Epithelial cell of proximal tubule (primary cell): ENCODE results near the gene MED7. TPM values are rescaled to one million over a fixed set of nuclear protein-coding genes. Genes with fewer than 3 reads are reported as not detected.
A peak's percentile ranks its signal among the peaks of the same experiment; 100 is the strongest.

Experiments used
- DNase-seq: peaks from one replicate; pipeline ENCODE4 v3.0.0-alpha.2; 2011; ENCODE audit warnings: low read depth
- H3K4me3 ChIP-seq: 2 replicates; pipeline ENCODE4 v1.5.1; 2011; ENCODE audit warnings: low read depth, mild to moderate bottlenecking, low read length
- total RNA-seq: library from RNA; depleted of rRNA; stranded (reverse); fragments of >200 nt; gene quantifications from 2 replicates; pipeline ENCODE4 v1.2.3, GENCODE V29; 2015
- TF ChIP-seq, protein P1 (sequence below): conservative IDR thresholded peaks from 2 replicates; pipeline ENCODE4 v1.5.1; 2012; ENCODE audit warnings: low read depth, mild to moderate bottlenecking, low read length

MED7 gene
- total RNA-seq, 1 donor from 2014 or later: 20.5 TPM

DNA sequence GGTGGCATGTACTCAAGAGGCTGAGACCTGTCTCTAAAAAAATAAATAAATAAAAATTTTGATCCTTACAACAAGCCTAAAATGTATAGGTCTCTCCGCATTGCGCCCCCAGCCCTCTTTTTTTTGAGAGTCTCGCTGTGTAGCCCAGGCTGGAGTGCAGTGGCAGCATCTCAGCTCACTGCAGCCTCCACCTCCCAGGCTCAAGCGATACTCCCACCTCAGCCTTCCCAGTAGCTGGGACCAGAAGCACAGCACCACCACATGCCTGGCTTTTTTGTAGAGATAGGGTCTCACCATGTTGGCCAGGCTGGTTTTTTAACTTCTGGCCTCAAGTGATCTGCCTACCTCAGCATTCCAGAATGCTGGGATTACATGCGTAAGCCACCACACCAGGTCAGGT is 25.6 kb upstream of the MED7 start:
- DNase-seq: no peak

DNA sequence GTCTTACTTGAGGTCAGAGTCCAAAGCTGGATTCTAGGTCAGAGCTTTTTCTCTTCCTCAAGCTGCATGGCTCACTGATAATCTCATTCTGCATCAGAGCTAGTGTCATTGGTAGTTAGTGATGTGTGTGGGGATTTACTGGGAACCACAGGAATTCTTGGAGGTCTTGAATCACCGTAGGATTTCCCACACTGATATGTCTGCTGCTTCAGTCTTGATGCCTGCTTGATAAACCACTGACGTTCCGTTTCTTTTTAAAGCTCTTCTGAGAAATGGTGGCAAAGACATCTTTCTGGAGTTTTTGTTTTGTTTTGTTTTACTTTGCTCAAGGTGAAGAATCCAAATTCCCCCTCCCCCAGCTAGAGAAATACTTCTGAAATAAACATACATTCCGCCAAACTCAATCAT is 24.6 kb upstream of the MED7 start:
- H3K4me3 ChIP-seq: no peak overlapping the region
- DNase-seq: peak; percentile 72
- TF ChIP-seq, protein P1, sequence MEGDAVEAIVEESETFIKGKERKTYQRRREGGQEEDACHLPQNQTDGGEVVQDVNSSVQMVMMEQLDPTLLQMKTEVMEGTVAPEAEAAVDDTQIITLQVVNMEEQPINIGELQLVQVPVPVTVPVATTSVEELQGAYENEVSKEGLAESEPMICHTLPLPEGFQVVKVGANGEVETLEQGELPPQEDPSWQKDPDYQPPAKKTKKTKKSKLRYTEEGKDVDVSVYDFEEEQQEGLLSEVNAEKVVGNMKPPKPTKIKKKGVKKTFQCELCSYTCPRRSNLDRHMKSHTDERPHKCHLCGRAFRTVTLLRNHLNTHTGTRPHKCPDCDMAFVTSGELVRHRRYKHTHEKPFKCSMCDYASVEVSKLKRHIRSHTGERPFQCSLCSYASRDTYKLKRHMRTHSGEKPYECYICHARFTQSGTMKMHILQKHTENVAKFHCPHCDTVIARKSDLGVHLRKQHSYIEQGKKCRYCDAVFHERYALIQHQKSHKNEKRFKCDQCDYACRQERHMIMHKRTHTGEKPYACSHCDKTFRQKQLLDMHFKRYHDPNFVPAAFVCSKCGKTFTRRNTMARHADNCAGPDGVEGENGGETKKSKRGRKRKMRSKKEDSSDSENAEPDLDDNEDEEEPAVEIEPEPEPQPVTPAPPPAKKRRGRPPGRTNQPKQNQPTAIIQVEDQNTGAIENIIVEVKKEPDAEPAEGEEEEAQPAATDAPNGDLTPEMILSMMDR: no peak

More for the DNA sequence above, 25.6 kb upstream of the MED7 start:
- H3K4me3 ChIP-seq: no peak overlapping the region
- TF ChIP-seq, protein P1: no peak

DNA sequence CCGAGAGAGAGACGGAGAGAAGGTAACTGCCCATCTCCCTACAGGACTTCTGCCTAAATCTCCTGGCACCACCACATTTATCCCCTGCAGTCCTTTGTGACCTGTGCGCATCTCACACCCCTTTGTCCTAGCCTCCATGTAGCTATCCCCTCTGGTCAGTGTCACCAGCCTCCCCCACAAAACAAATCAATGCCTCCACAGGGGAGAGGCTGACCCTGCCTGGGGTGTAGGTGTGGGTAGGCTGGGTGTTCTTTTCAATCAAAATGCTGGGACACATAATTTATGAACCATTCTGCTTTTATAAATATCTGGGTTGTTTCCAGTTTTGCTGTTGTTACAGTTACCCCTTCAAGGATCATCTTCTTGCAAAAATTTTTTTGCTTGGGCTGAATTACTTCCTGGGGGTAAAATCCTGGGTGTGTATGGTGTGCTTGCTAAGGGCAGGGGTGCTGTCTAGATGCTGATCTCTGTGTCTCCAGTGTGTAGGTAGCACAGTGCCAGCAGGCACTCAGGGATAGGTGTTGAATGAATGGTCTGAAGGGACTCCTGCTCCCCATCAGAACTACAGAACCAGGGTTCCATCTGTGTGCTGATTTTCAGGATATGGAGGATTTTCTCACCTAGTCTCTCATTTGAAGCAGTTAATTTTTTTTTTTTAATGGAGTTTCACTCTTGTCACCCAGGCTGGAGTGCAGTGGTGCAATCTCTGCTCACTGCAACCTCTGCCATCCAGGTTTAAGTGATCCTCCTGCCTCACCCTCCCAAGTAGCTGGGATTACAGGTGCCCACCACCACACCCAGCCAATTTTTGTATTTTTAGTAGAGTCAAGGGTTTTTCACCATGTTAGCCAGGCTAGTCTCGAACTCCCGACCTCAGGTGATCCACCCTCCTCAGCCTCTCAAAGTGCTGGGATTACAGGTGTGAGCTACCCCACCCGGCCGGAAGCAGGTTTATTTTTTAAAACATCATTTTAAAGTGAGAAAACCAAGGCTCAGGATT is 23.8 kb upstream of the MED7 start, which contains the start of gene GARIN3:
TSS of gene GARIN3 (minus strand) at position 51 of the 1,000 bp plus-strand sequence. CDS start 96 bp downstream, outside the sequence.
- no peak for DNase-seq
- H3K4me3 ChIP-seq: no peak within 1 kb of the TSS
- TF ChIP-seq, protein P1: no peak

DNA sequence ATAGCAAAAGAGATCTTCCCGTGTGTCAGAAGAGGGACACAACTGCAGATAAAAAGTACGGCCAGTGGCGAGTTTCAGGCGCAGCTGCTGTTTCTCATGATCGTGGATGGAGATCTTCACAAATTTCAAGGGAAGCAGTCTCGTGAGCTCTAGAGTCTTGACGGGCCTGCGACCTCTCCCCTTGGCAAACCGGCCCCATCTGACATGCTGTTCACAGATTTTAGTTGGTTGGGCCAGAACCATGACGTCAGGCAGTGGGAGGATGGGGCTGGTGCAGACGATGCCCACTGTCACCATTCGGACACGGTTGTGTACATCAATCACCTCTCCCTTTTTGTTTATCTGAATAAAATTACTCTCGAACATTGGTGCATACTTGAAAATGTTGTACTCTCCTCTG is 23.0 kb upstream of the MED7 start:
- no peak for DNase-seq
- no peak overlapping the region for H3K4me3 ChIP-seq
- TF ChIP-seq, protein P1: no peak

DNA sequence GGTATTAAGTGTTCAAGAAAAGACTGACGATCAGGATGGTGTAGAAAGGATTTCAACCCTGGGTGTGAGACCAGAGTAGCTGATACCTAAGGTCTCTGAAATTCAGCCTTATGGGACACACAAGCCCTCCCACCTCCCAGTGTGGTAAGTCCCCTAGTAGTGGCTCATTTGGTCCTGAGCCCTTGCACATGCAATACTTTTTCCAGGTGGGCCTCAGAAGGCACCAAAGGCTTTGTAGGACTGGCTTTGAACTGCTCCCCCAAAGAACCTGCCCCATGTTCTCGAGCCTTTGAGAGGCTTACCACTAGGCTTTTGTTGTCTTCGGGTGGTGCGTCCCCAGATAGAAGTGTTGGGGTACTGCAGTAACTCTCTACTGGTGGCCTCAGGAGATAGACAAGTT is 22.6 kb upstream of the MED7 start:
- TF ChIP-seq, protein P1: no peak
- H3K4me3 ChIP-seq: no peak overlapping the region
- no peak for DNase-seq

DNA sequence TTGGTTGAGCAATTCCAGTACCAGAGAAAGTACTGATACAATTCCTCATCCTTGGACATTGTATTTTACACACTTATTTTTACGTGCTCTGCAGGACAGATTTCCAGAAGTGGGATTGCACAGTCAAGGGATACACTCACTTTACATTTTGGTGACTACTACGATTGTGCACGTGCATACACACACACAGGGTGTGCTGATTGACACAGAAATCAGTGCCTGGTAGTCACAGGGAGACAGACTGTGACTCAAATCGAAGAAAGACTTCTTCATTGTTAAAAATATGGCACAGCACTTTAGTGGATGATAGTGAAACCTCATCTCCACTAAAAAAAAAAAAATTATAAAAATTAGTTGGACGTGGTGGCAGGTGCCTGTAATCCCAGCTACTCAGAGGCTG is 21.9 kb upstream of the MED7 start:
- DNase-seq: no peak
- no peak overlapping the region for H3K4me3 ChIP-seq
- TF ChIP-seq, protein P1: no peak
